RWPE2 (cell line): ENCODE results near the gene GPSM1.

ENCODE experiments used
- ATAC-seq: fragments of 200-7000 bp; cut with Tn5 transposase; 3 replicates; pipeline ENCODE4 v1.9.1; 2021; ENCODE audit warnings: low read depth
- DNase-seq: peaks from one replicate; pipeline ENCODE4 v3.0.0-alpha.2; 2020; ENCODE audit warnings: low spot score
- H3K27ac ChIP-seq: fragments of 450-650 bp; 2 replicates; pipeline ENCODE4 v1.5.1; 2017; ENCODE audit warnings: mild to moderate bottlenecking; ENCODE audit not compliant: poor library complexity, severe bottlenecking
- H3K27me3 ChIP-seq: fragments of 250-450 bp; sonication (Bioruptor Pico); 2 replicates; pipeline ENCODE4 v1.5.1; 2021; ENCODE audit warnings: mild to moderate bottlenecking, moderate library complexity; ENCODE audit not compliant: insufficient read depth, poor library complexity, severe bottlenecking
- H3K36me3 ChIP-seq: fragments of 250-450 bp; sonication (Bioruptor Pico); 2 replicates; pipeline ENCODE4 v1.5.1; 2020; ENCODE audit warnings: low read depth, mild to moderate bottlenecking, moderate library complexity
- H3K4me1 ChIP-seq: fragments of 250-450 bp; sonication (Bioruptor Pico); 2 replicates; pipeline ENCODE4 v1.5.1; 2021; ENCODE audit warnings: mild to moderate bottlenecking, moderate library complexity; ENCODE audit not compliant: insufficient read depth, poor library complexity, severe bottlenecking
- H3K4me3 ChIP-seq: fragments of 250-450 bp; sonication (Bioruptor Pico); 2 replicates; pipeline ENCODE4 v1.5.1; 2021; ENCODE audit warnings: mild to moderate bottlenecking, moderate library complexity; ENCODE audit not compliant: severe bottlenecking
- H3K9me3 ChIP-seq: fragments of 250-450 bp; sonication (Bioruptor Pico); 2 replicates; pipeline ENCODE4 v1.5.1; 2021; ENCODE audit warnings: mild to moderate bottlenecking, moderate library complexity; ENCODE audit not compliant: severe bottlenecking
- TF ChIP-seq, protein P1 (sequence below): fragments of 450-650 bp; IDR thresholded peaks from one replicate; pipeline ENCODE4 v1.5.1; 2017; ENCODE audit warnings: mild to moderate bottlenecking, moderate library complexity; ENCODE audit not compliant: poor library complexity, severe bottlenecking

GPSM1 gene

DNA sequence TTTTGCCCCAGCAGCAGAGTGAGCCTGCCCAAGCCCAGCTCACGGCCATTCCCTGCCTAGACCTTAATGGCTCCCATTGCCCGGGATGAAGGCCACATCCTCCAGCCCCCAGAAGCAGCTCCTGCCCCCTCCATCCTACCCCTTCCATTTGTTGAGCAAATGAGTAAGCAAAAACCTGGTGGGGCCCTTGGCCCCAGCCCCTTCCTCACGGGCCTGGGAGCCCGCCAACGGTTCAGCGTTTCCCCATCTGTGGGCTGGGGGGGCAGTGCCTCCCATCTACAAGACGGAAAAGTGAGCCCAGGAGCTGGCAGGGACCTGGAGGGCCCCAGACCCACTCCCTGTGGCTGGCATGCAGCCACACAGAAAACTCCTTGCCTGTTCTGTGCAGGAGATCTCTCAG, 27.8 kb upstream of the GPSM1 start:
- H3K36me3 ChIP-seq: no peaks in the 10 kb centered on the region
- no peak for DNase-seq
- peaks cover 5% of the 10 kb centered on the region for H3K4me1 ChIP-seq
- TF ChIP-seq, protein P1, sequence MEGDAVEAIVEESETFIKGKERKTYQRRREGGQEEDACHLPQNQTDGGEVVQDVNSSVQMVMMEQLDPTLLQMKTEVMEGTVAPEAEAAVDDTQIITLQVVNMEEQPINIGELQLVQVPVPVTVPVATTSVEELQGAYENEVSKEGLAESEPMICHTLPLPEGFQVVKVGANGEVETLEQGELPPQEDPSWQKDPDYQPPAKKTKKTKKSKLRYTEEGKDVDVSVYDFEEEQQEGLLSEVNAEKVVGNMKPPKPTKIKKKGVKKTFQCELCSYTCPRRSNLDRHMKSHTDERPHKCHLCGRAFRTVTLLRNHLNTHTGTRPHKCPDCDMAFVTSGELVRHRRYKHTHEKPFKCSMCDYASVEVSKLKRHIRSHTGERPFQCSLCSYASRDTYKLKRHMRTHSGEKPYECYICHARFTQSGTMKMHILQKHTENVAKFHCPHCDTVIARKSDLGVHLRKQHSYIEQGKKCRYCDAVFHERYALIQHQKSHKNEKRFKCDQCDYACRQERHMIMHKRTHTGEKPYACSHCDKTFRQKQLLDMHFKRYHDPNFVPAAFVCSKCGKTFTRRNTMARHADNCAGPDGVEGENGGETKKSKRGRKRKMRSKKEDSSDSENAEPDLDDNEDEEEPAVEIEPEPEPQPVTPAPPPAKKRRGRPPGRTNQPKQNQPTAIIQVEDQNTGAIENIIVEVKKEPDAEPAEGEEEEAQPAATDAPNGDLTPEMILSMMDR: no peak
- H3K9me3 ChIP-seq: no peaks in the 10 kb centered on the region
- H3K27ac ChIP-seq: no peak overlapping the region
- no peak for ATAC-seq
- no peaks in the 10 kb centered on the region for H3K27me3 ChIP-seq
- no peak overlapping the region for H3K4me3 ChIP-seq

DNA sequence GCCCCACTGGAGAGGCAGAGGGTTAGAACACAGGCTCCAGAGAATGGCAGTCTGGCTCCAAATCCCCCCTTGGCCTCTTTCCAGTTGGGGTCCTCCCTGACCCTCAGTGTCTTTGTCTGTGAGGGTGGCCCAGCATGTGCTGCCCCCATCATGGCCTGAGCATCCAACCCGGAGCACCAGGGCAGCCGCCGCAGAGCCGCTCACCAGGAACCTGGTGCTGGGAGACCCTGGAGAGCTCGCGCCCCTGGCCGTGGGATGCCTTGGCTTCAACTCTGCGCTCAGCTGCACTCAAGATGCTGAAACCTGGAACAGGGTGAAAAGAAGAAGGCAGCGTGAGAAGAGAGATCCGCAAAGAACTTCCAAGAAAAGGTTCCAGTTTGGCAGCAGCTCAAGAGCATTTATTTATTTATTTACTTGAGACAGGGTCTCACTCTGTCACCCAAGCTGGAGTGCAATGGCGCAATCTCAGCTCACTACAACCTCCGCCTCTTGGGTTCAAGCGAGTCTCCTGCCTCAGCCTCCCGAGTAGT, 27.3 kb upstream of the GPSM1 start:
- ATAC-seq (no peak), DNase-seq (no peak)
- H3K27me3 ChIP-seq: no peaks in the 10 kb centered on the region
- no peaks in the 10 kb centered on the region for H3K9me3 ChIP-seq
- H3K4me3 ChIP-seq: no peak overlapping the region
- no peaks in the 10 kb centered on the region for H3K36me3 ChIP-seq
- H3K4me1 ChIP-seq: peaks cover 5% of the 10 kb centered on the region
- no peak overlapping the region for H3K27ac ChIP-seq
- TF ChIP-seq, protein P1: no peak

DNA sequence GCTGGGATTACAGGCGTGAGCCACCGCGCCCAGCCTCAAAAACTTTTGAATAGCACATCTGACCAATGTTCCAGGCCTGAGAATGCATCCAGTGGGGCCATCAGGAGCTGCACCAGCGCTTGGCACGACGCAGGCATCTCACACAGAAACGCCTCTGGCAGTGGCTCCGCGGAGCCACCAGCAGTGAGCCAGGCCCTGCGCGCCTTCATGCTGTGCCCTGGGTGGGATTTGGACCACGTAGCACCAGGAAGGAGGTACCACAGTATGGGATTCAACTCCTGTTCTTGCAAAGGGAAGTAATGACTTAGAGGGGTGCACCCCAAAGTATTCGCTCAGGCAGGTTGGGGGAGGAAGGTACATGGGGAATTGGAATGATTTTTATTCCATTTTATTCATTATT, 26.5 kb upstream of the GPSM1 start:
- Histone ChIP-seq H3K4me3 (no peak overlapping the region), H3K27me3 (no peaks in the 10 kb centered on the region), H3K4me1 (peaks cover 5% of the 10 kb centered on the region), H3K36me3 (no peaks in the 10 kb centered on the region), H3K27ac (no peak overlapping the region), H3K9me3 (no peaks in the 10 kb centered on the region)
- no peak for ATAC-seq
- DNase-seq: no peak
- TF ChIP-seq, protein P1: no peak

DNA sequence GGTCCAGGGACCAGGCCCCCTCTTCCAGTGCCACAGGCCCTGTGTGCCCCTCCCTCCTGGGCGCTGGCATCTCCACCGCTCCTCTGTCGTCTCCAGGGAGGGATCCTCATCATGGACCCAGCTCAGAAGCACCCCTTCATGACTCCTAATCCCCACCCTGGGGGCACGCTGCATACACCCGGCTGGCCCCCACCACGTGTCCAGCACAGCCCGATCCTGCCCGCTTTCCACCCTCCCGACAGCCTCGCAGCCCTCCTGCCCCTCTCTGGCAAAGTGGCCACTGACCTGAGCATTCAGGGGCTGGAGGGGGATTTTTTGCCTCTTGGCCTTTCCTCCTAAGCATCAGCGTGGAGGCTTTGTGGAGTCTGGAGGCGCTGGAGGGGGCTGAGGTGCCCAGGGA, 24.8 kb upstream of the GPSM1 start:
- H3K4me3 ChIP-seq: no peak overlapping the region
- H3K27ac ChIP-seq: no peak overlapping the region
- no peaks in the 10 kb centered on the region for H3K27me3 ChIP-seq
- TF ChIP-seq, protein P1: no peak
- H3K4me1 ChIP-seq: no peaks in the 10 kb centered on the region
- H3K9me3 ChIP-seq: no peaks in the 10 kb centered on the region
- H3K36me3 ChIP-seq: no peaks in the 10 kb centered on the region
- ATAC-seq (no peak), DNase-seq (no peak)

DNA sequence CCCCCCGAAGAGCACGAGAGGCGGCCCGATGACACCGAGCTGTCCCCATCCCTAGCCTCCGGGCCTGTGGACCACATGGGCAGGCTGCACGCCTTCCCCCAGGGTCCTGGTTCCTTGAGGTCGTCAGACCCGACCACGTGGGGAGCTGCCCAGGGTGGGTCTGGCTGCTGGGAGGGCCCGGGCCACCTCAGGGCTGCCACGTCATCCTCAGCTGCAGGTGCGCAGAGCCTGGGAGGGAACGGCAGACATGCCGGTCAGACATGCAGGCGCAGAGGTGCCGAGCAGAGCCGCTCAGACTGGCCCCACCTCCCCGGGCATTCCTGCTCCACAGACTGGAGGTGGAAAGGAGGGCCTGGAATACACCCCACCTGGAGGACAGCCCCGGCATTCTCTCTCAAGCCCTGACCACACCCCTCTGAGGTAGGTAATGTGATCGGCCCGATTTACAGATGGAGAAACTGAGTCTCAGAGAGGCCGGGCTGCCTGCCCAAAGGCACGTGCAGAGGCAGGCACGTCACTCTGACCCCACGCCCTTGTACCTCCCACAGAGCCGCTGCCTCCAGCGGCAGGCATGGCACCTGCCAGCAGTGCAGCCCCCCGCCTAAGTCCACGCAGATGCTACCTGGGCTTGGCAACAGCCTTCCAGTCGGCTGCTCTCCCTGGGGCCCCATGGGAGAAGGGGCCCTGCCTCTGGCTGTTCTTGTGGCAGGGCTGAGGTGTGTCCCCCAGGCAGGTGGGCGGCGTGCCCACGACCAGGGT, 24.1 kb upstream of the GPSM1 start:
- Histone ChIP-seq H3K27me3 (no peaks in the 10 kb centered on the region), H3K36me3 (no peaks in the 10 kb centered on the region), H3K4me1 (no peaks in the 10 kb centered on the region), H3K9me3 (no peaks in the 10 kb centered on the region), H3K27ac (no peak overlapping the region), H3K4me3 (no peak overlapping the region)
- TF ChIP-seq, protein P1: no peak
- DNase-seq (no peak), ATAC-seq (no peak)
